GM12874 (cell line): ENCODE results near the gene VEGFC.

Experiments used
- CTCF ChIP-seq: IDR thresholded peaks from 2 replicates; pipeline ENCODE4 v1.5.1; 2011; ENCODE audit warnings: low read depth, mild to moderate bottlenecking, control low read depth, low read length, moderate library complexity; ENCODE audit not compliant: insufficient read depth

Gene VEGFC

GRCh38 chr4:176660561-176660960 lies 132.2 kb downstream of the VEGFC start:
- no peak for TF ChIP-seq CTCF

- no peak for TF ChIP-seq CTCF
Measured at GRCh38 chr4:176656108-176656507, 136.6 kb downstream of the VEGFC start.

GRCh38 chr4:176654565-176655216 lies 138.0 kb downstream of the VEGFC start:
- TF ChIP-seq CTCF, result no peak

GRCh38 chr4:176653401-176654220 lies 139.1 kb downstream of the VEGFC start:
- TF ChIP-seq CTCF, result no peak

GRCh38 chr4:176646311-176646710 lies 146.4 kb downstream of the VEGFC start:
- no peak for TF ChIP-seq CTCF

- TF ChIP-seq CTCF, result no peak
Measured at GRCh38 chr4:176645246-176645960, 147.3 kb downstream of the VEGFC start.

GRCh38 chr4:176642472-176642871 lies 150.2 kb downstream of the VEGFC start:
- TF ChIP-seq CTCF, result no peak
